Activated CD4-positive, alpha-beta T cell treated with anti-CD3 and anti-CD28 coated beads for 36 hours (primary cell): ENCODE results near the gene CDRT15. TPM values are rescaled to one million over a fixed set of nuclear protein-coding genes. Genes with fewer than 3 reads are reported as not detected.
"Not testable (repeated sequence)": the region's sequence is repeated elsewhere in the genome, so short reads cannot be mapped to it uniquely, and the experiment has no call there.

Experiments used
- ATAC-seq: fragments of 200-7000 bp; cut with Tn5 transposase; one replicate; pipeline ENCODE4 v1.10.0; 2021; ENCODE audit warnings: mild to moderate bottlenecking, moderate library complexity
- CTCF ChIA-PET: fragments of 350-600 bp; sonication (Branson Sonifier 250); formaldehyde crosslinking; loops from one replicate; lab custom pipeline; 2021; ENCODE audit warnings: antibody characterized with exemption; lab: Charles Lee
- POLR2A ChIA-PET: fragments of 350-600 bp; sonication (Branson Sonifier 250); formaldehyde crosslinking; loops from one replicate; lab custom pipeline; 2021; ENCODE audit warnings: antibody characterized with exemption, inconsistent platforms; lab: Charles Lee
- DNase-seq: peaks from one replicate; pipeline ENCODE4 v3.0.0-alpha.2; 2020
- H3K27ac Mint-ChIP-seq: one replicate; pipeline ENCODE4 v1.8.0; 2021; ENCODE audit warnings: mixed read lengths
- H3K27me3 Mint-ChIP-seq: one replicate; pipeline ENCODE4 v1.8.0; 2021; ENCODE audit warnings: mixed read lengths
- H3K36me3 Mint-ChIP-seq: one replicate; pipeline ENCODE4 v1.8.0; 2021; ENCODE audit warnings: low read depth, mixed read lengths
- H3K4me1 Mint-ChIP-seq: one replicate; pipeline ENCODE4 v1.8.0; 2021; ENCODE audit warnings: mixed read lengths
- H3K4me3 Mint-ChIP-seq: one replicate; pipeline ENCODE4 v1.8.0; 2021; ENCODE audit warnings: mild to moderate bottlenecking, moderate library complexity, mixed read lengths
- H3K9me3 Mint-ChIP-seq: one replicate; pipeline ENCODE4 v1.8.0; 2021; ENCODE audit warnings: low read depth, mixed read lengths
- intact Hi-C, 2 experiments: fragments of 100-400 bp; cut with DNase I in 1 of 2; cut with micrococcal nuclease in 1 of 2; formaldehyde crosslinking; loops; one replicate each; pipeline versions ENCODE4 v1.14.2 to v1.15.1; 2022 to 2024; cut with DNase I, micrococcal nuclease
- total RNA-seq, 2 experiments: library from RNA; stranded (reverse); gene quantifications; one replicate each; pipeline ENCODE4 v1.2.3, GENCODE V29; 2021

CDRT15 gene
- total RNA-seq, 2 experiments from 2014 or later: not detected

DNA sequence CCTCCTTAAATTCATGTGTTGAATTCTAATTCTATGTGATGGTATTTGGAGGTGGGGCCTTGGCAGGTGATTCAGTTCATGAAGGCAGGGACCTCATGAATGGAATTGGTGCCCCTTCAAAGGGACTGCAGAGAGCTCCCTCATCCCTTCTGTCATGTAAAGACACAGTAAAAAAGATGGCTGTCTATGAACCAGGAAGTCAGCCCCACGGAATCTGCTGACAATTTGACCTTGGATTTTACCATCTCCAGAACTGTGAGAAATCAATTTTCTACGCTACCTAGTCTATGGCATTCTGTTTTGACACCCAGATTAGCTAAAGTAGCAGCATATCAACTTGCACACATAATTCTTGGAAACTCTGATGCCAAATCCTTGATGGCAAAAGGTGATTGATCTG lies 1.6 kb downstream of the CDRT15 start:
- H3K27ac Mint-ChIP-seq, intact Hi-C loops, DNase-seq, H3K4me3 Mint-ChIP-seq, H3K27me3 Mint-ChIP-seq, ATAC-seq, CTCF ChIA-PET, H3K36me3 Mint-ChIP-seq, H3K9me3 Mint-ChIP-seq, POLR2A ChIA-PET, H3K4me1 Mint-ChIP-seq: not testable (repeated sequence)

DNA sequence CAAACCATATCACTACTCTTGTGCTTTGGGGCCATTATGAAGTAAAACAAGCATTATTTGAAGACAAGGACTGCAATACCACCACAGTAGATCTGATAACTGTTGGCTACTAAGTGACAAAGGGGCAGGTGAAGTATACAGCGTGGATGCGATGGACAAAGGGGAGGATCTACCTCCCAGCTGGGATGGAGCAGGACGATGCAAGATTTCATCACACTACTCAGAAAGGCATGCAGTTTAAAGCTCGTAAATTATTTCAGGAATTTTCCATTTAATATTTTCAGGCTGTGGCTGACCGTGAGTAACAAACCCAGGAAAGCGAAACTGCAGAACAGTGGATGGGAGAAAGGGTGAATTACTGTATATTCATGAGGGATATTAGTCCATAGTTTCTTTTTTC lies 5.5 kb downstream of the CDRT15 start:
- H3K36me3 Mint-ChIP-seq, POLR2A ChIA-PET, CTCF ChIA-PET, DNase-seq, intact Hi-C loops, H3K27me3 Mint-ChIP-seq, H3K4me1 Mint-ChIP-seq, H3K4me3 Mint-ChIP-seq, ATAC-seq, H3K9me3 Mint-ChIP-seq: not testable (repeated sequence)
- peak overlapping the region; percentile 34 for H3K27ac Mint-ChIP-seq

DNA sequence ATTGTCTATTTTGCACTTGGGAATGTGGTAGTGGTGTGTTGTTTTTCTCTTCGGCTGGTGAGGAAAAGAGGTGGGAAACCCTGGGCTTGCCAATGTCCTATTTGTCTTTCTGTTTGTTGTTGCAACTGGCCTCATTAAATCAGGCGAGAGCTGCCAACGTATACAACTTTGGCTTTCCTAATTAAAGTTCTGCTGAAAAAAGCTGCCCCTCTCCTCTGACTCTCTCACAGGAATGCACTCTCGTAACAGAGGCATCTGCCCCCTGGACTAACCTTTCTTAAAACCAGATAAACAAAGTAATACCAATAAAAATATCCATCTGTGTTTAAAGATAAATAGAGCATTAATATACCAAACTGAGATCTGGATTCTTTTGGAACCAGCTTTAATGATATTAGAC lies 7.8 kb downstream of the CDRT15 start:
- CTCF ChIA-PET: interaction anchor here (0.5 to 1.0 kb wide), 2 partner anchors 25 to 163 kb away, joined by 3 to 4 read pairs; no protein-coding TSS in a partner anchor
- H3K27me3 Mint-ChIP-seq: no peaks in the 10 kb centered on the region
- no peak overlapping the region for H3K27ac Mint-ChIP-seq
- no peak for ATAC-seq
- DNase-seq: no peak
- peaks cover 2% of the 10 kb centered on the region for H3K9me3 Mint-ChIP-seq
- H3K4me3 Mint-ChIP-seq: no peak overlapping the region
- peaks cover 3% of the 10 kb centered on the region for H3K36me3 Mint-ChIP-seq
- no peaks in the 10 kb centered on the region for H3K4me1 Mint-ChIP-seq
- intact Hi-C loops: no loop called here
- POLR2A ChIA-PET: no interaction called here

- H3K4me1 Mint-ChIP-seq: no peaks in the 10 kb centered on the region
- ATAC-seq (no peak), DNase-seq (no peak)
- no peak overlapping the region for H3K27ac Mint-ChIP-seq
- H3K4me3 Mint-ChIP-seq: no peak overlapping the region
- ChIA-PET POLR2A (no interaction called here), CTCF (no interaction called here)
- peaks cover 2% of the 10 kb centered on the region for H3K9me3 Mint-ChIP-seq
- no peaks in the 10 kb centered on the region for H3K27me3 Mint-ChIP-seq
- intact Hi-C loops: no loop called here
- peaks cover 3% of the 10 kb centered on the region for H3K36me3 Mint-ChIP-seq
Measured at GRCh38 chr17:14227052-14227451, 9.6 kb downstream of the CDRT15 start.

- ATAC-seq: no peak
- Mint-ChIP-seq H3K4me1 (no peaks in the 10 kb centered on the region), H3K36me3 (no peaks in the 10 kb centered on the region), H3K27me3 (no peaks in the 10 kb centered on the region), H3K4me3 (no peak overlapping the region), H3K27ac (no peak overlapping the region), H3K9me3 (no peaks in the 10 kb centered on the region)
- intact Hi-C loops: no loop called here
- DNase-seq: no peak
- ChIA-PET CTCF (no interaction called here), POLR2A (interaction anchor here (0.6 kb wide), 1 partner anchor 174 kb away, joined by 3 read pairs; no protein-coding TSS in a partner anchor)
Measured at GRCh38 chr17:14225254-14225980, 11.2 kb downstream of the CDRT15 start.

DNA sequence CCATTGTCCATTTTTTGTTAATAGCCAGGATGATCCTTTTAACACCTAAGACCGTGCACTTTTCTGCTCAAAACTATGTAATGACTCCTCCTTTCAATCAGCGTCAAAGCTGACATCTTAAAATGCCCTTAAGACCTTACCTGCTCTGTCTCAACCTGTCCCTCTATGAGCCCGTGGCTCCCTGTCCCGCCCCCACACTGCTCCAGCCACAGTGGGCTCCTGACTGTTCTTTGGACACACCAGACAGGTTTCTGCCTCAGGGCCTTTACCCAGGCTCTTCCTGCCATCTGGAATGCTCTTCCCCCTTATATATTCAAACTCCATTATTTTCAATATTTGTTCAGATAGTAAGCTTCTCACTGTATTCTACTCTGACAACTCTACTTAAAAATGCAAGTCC lies 14.1 kb downstream of the CDRT15 start:
- DNase-seq (no peak), ATAC-seq (no peak)
- H3K27ac Mint-ChIP-seq: no peak overlapping the region
- intact Hi-C loops: no loop called here
- no peaks in the 10 kb centered on the region for H3K27me3 Mint-ChIP-seq
- no peaks in the 10 kb centered on the region for H3K4me1 Mint-ChIP-seq
- CTCF ChIA-PET: interaction anchor here (0.7 to 1.0 kb wide), 3 partner anchors 21 to 43 kb away, joined by 3 to 5 read pairs (median 3); no protein-coding TSS in a partner anchor
- no peak overlapping the region for H3K4me3 Mint-ChIP-seq
- POLR2A ChIA-PET: no interaction called here
- H3K9me3 Mint-ChIP-seq: no peaks in the 10 kb centered on the region
- no peaks in the 10 kb centered on the region for H3K36me3 Mint-ChIP-seq

- POLR2A ChIA-PET: interaction anchor here (0.5 kb wide), 1 partner anchor 131 kb away, joined by 9 read pairs; no protein-coding TSS in a partner anchor
- Mint-ChIP-seq H3K27me3 (no peaks in the 10 kb centered on the region), H3K4me1 (peaks cover 9% of the 10 kb centered on the region), H3K4me3 (no peak overlapping the region), H3K27ac (no peak overlapping the region), H3K36me3 (peaks cover 23% of the 10 kb centered on the region), H3K9me3 (no peaks in the 10 kb centered on the region)
- CTCF ChIA-PET: no interaction called here
- intact Hi-C loops: loop anchor here (5.0 kb wide), 2 partner anchors 83 to 713 kb away; no protein-coding TSS in a partner anchor
- DNase-seq (no peak), ATAC-seq (no peak)
Measured at GRCh38 chr17:14214271-14214670, 22.4 kb downstream of the CDRT15 start.

DNA sequence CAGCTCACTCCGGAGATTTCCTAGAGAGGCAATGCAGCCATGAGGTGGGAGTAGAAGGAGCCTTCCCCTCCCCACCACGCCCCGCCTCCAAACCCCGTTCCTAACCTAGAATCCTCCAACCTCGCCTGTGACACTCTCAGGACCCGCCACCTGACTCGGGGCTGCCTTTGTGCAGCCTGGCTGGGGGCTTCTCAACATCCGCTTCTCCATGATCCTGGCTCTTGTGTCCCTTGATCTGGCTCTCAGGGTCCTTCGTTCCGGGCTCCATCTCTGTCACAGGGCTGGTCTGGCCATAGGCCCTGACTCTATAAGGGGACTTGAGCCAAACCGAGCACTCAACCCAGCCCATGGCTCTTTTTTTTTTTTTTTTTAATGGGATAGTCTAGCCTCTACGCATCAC lies 24.3 kb downstream of the CDRT15 start:
- Mint-ChIP-seq H3K9me3 (no peaks in the 10 kb centered on the region), H3K27ac (no peak overlapping the region), H3K4me3 (no peak overlapping the region), H3K36me3 (peaks cover 27% of the 10 kb centered on the region), H3K27me3 (no peaks in the 10 kb centered on the region), H3K4me1 (peaks cover 12% of the 10 kb centered on the region)
- DNase-seq: no peak
- ChIA-PET CTCF (interaction anchor here (0.7 to 1.3 kb wide), 3 partner anchors 9 to 715 kb away, joined by 3 to 5 read pairs (median 3); no protein-coding TSS in a partner anchor), POLR2A (no interaction called here)
- intact Hi-C loops: loop anchor here (5.0 kb wide), 2 partner anchors 85 to 715 kb away; no protein-coding TSS in a partner anchor
- no peak for ATAC-seq

DNA sequence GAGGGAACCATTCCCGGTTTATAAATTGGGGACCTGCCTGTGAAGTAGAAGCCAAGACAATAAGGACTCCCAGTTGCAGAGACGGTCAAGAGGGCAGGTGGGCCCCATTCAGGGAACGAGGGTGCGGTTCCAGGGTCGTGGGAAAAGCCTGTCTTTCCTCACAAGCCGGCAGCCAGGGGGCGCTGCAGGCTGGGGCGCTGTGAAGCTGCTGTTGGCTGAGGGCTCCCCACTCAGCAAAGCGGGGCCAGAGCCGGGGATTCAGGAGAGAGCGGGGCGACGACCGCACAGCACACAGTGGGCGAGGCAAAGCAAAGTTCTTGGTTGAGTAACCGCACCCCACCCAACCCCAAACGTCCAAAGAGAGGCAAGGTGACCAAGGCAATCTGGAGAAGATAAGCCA lies 24.9 kb downstream of the CDRT15 start:
- Mint-ChIP-seq H3K4me1 (peaks cover 13% of the 10 kb centered on the region), H3K4me3 (no peak overlapping the region), H3K27me3 (no peaks in the 10 kb centered on the region), H3K36me3 (peaks cover 28% of the 10 kb centered on the region), H3K9me3 (no peaks in the 10 kb centered on the region), H3K27ac (no peak overlapping the region)
- intact Hi-C loops: loop anchor here (5.0 kb wide), 2 partner anchors 86 to 716 kb away; no protein-coding TSS in a partner anchor
- DNase-seq: peak; percentile 61
- CTCF ChIA-PET: interaction anchor here (0.6 to 1.3 kb wide), 6 partner anchors 9 to 715 kb away, joined by 3 to 5 read pairs (median 3); no protein-coding TSS in a partner anchor
- POLR2A ChIA-PET: no interaction called here
- peak; percentile 39 for ATAC-seq

- DNase-seq (peak; percentile 46), ATAC-seq (peak; percentile 36)
- Mint-ChIP-seq H3K27ac (no peak overlapping the region), H3K36me3 (peaks cover 28% of the 10 kb centered on the region), H3K9me3 (no peaks in the 10 kb centered on the region), H3K4me3 (no peak overlapping the region), H3K4me1 (peaks cover 15% of the 10 kb centered on the region), H3K27me3 (no peaks in the 10 kb centered on the region)
- POLR2A ChIA-PET: no interaction called here
- CTCF ChIA-PET: interaction anchor here (0.7 to 1.3 kb wide), 3 partner anchors 8 to 128 kb away, joined by 3 to 5 read pairs (median 4); no protein-coding TSS in a partner anchor
- intact Hi-C loops: loop anchor here (5.0 kb wide), 2 partner anchors 86 to 716 kb away; no protein-coding TSS in a partner anchor
Measured at GRCh38 chr17:14211246-14211645, 25.4 kb downstream of the CDRT15 start.

DNA sequence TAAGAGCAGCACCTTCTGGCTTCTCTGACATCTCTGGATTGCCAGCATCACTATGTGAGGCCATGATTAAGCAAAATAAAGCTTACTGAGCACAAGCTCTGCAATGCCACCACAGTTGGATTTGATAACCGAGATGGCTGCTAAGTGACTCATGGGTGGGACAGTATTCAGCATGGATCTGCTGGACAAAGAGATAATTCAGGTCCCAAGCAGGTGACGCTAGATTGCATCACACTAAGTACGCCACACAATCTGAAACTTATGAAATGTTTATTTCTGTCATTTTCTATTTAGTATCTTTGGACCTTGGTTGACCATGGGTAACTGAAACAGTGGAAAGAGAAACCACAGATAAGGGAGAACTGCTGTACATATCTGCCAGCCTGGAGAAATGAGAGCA lies 27.4 kb downstream of the CDRT15 start:
- ATAC-seq: no peak
- Mint-ChIP-seq H3K27ac (no peak overlapping the region), H3K9me3 (no peaks in the 10 kb centered on the region), H3K36me3 (peaks cover 34% of the 10 kb centered on the region), H3K4me1 (peaks cover 35% of the 10 kb centered on the region), H3K4me3 (no peak overlapping the region), H3K27me3 (no peaks in the 10 kb centered on the region)
- ChIA-PET CTCF (interaction anchor here (1.1 kb wide), 1 partner anchor 9 kb away, joined by 3 read pairs; no protein-coding TSS in a partner anchor), POLR2A (no interaction called here)
- DNase-seq: no peak
- intact Hi-C loops: no loop called here
